NCI-H2081 (cell line): Measurements from ENCODE around the gene ENHO.

ENCODE experiments used
- DNase-seq, 2 experiments: peaks; one replicate each; lab custom pipeline; 2025; lab: John Stamatoyannopoulos, UW

The ENHO gene

DNA sequence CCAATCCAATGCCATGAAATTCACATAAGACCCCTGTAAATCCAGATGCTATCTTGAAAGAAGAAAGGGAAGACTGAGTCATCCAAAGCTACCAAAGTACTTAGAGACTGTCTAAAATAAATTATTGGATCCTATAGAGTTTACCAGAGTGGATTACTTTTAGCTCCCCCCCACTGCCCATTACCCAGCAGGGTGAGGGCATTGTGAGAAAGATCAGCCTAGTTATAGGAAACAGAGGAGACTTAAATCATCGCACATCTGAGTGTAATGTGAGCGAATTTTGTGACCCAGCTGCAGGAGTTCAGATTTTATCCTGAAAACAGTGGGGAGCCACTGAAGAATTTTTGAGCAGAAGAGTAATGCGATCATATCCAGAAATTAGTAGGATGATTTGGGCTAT lies 1.6 kb upstream of the ENHO start:
- no peak for DNase-seq

DNA sequence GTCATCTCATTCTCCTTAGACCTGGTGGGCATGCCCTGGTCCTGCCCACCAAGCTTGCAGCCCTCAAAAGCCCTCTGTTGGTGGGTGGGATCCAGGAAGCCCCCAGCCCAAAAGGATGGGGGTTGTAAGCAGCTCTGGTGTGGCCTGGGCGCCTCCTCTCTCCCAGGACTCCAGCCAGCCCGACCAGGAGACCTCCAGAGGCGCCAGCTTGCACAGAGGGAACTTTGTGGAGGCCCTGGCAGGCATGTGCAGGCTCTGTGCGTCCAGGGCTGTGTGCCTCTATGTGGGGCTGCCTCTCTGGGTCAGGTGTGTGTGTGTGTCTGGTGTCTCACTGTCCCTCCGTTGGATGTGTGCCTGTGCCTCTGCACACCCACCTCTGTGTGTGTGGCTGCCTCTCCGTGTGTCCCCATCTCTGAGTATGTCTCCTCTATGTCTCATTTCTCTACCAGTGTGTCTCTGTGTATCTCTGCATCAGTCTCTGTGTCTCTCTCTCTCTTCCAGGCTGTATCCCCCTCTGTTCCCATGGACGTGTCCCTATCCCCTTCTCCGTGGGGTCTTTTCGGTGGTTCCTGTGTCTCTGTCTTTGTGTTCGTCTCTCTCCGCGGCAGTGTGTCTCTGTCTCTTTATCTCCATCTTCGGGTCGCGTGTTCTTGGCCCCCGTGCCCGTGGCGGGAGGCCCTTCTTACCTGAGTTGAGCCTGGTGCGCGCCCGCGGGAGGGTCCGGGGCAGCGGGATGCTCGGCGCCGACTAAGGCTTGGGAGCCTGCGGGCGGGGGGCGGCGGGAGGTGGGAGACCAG lies 501 bp downstream of the ENHO start:
- no peak for DNase-seq

DNA sequence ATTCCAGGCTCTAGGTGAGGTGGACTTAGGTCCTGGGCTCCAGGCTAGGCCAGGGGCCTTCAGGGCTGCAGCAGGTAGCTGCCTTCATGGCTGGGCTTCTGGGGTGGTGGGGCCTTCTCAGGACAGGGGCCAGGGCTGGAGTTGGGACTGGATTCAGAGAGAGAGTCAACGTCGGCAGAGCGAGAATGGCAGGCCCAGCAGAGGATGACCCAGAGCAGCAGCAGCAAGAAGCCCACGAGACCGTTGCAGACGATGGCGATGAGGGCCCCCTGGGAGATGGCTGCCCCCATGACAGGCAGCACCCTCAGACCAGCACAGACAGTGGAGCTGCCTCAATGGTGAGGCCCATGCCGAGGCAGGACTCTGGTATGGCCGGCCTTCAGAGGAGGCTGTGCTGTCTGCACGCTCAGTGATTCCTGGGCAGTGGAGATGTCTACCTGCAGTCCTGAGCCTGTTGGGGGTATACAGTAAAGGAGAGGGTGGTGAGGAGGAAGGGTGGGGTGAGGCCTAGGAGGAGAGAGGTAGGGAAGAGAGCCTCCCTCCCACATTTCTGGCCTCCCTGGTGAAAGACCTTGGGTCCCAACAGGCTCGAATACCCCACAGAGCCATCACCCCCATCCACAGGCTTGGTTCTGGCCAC lies 1.3 kb downstream of the ENHO start:
- no peak for DNase-seq

DNA sequence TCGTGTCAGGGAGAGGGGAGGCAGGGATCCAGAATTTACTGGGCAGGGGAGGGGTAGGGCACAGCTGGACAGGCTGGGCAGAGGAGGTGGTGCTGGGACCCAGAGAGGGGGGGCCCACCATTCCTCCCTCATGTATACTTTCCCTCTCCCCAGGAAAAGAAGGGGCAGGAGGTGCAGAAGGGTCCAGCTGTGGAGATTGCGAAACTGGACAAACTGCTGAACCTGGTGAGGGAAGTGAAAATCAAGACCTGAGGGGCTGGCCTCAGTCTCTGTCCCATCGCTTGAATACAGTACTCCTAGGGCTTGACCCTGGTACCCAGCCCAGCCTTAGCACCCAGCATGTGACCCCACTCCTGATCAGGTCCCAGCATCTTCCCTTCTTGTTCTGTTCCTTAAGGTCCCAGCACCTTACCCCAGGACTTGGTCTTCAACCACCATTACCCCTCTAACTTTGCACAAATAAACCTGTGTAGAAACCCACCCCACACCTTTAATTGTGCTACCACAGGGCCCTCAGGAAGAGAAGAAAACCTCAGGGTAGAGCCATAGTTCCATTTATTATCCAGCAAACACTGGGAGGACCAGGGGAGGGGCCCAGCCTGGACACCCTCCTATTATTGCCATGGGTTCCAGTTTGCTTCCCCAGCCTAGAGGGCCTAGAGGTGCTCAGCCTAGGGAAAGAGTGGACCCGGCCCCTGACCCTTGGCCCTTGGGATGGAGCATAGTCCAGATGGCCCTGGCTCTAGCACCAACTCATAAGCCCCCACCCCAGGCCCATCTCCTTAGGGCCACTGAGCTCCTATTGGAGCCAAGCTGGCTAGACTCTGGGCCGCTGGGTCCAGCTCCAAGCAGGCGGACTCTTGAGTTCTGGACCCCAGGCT lies 2.0 kb downstream of the ENHO start:
- DNase-seq = no peak

DNA sequence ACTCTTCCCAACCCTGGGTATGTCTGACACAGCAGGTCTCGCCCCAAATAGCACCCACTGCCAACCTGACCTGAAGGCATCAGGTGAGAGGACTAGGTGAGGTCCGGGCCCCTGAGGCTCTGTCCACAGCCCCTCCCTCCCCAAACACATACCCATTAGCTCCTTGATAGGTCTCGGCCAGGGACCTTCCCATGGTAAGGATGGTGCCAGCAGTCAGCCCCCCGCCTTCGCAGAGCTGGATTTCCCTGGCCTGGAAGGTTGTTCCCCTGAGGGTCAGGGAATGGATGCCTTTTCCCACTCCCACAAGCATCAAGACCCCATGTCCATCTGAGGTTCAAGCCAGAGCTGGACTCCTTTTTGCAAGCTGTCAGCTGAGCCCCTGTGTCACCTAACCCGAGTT lies 2.7 kb downstream of the ENHO start:
- DNase-seq = no peak

DNA sequence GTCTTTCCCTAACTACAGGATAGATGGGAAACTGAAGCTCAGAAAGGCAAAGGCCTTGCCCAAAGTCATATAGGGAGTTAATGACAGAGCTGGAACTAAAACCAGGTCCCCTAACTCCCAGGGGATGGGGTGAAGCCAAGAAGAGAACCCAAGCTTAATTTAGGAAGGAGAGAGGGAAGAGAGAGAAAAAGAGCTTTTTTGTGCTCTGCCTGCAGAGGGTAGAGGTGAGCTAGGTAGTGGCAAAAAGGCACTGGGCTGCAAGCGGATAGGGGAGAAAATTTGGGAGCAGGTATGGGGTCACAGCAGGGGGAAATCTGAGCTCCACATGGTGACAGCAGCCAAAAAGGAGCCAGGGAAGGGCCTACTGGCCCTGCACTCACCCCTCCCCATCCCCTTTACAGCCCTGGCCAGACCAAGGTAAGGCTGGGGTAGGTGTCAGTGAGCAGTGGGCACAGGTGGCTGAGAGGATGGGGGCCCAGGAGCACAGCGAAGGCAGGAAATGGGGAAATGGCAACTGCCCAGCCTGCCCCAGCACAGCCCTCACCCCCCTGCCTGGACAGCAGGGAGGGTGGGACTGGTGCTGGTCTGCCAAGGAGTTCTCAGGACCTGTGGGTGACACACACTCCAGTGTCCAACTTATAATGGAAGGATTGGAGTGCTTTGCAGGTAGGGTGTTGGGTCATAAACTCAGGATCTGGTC lies 3.3 kb downstream of the ENHO start:
- DNase-seq = no peak

DNA sequence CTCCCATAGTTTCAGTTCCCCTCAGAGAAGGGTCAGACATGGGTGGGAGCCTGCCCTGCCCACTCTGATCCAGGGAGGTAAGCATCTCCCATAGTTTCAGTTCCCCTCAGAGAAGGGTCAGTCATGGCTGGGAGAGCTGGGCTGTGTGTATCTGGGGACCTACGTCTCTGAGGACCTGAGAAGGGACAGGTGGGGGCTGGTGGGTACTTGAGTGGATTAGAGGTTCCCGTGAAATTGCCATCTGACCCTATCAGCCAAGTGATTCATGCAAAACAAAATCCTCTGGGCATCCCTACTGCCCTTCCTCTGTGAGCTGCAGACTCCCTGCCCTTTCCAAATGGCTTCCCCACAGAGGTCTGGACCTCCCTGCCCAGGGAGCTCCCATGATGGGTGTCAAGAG lies 3.9 kb downstream of the ENHO start:
- no peak for DNase-seq

DNA sequence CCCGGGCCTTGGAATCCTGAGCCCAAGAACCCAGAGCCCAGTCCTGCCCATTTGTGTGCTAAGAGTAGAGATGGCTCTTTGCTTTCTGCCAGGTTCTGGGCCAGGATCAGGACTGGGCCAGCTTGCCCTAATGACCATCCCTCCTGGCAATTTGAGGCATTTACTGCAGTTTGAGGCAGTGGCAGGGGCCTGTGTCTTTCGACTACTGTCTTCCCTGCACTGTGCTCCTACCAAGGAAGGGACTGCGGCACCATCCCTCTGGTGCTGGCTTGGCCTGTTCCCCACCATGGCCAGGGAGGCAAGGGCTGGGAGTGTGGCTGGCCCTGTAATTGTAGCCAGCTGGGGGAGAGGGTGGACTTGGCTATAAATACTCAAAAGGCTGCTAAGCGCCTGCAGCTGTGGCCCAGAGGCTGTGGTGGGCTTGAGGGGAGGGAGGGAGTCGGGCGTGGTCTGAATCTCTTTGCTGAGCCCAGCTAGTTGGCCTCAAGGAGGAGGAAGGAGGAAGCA lies 4.6 kb downstream of the ENHO start:
- DNase-seq = no peak

DNA sequence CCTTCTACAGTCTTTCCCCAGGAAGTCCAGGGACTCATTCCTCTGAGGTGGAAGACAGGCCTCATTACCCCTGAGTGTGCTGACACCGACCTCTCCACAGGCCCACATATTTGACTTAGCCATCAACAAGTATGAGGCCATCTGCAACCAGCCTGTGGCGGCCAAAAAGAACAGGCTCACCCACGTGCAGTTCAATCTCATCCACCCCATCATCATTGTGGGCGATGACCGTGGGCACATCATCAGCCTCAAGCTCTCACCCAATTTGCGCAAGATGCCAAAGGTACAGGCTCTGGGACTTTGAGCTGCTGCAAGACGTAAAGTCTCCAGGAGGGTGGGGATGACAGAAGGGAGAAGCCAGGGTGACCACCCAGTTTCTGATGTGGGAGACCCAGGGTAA lies 5.6 kb downstream of the ENHO start:
- no peak for DNase-seq

DNA sequence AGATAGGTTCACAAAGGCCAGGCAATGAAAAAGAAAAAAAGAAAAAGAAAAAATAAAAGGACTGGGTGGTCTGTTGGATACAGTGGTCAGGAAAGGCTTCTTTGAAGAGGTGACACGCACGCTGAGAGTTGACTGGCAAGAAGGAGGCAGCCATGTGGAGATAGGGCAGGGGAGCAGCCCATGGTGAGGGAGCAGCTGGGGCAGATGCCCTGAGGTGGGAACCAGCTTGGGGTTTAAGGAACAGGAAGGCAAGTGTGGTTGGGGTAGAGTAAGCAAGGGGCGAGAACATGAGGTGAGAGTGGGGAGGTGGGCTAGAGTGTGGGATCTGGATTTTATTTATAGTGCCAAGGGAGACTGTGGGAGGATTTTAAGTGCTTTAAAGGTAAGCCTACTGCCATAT lies 6.8 kb downstream of the ENHO start:
- no peak for DNase-seq

DNA sequence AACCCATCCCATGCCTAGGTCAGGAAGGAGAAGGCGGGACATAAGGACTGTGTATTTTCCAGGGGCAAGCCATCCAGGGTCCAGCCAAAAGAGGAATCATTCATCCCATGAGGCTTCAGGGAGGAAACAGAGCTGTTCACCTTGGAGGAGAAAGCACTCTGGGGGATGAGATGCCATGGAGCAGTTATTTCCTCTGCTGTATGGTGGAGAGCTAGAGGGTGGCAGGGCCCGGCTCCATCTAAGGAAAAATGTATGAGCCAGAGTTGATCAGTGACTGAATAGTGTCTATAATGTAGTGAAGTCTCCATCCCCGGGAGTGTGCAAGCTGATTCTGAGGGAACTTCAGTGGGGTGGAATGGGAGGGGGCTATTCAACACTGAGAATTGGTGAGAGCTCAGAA lies 8.0 kb downstream of the ENHO start:
- no peak for DNase-seq

DNA sequence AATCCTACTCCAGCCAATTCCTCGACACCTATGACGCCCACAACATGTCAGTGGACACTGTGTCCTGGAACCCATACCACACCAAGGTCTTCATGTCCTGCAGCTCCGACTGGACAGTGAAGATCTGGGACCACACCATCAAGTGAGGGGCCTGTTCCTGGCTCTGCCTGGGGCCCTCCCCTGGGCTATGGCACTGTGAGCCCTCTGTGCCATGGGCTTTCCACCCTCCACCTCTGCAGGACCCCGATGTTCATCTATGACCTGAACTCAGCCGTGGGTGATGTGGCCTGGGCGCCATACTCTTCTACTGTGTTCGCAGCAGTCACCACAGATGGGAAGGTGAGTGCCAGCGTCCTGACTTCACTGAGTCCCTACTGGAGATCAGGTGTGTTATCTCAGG lies 8.4 kb downstream of the ENHO start:
- no peak for DNase-seq

DNA sequence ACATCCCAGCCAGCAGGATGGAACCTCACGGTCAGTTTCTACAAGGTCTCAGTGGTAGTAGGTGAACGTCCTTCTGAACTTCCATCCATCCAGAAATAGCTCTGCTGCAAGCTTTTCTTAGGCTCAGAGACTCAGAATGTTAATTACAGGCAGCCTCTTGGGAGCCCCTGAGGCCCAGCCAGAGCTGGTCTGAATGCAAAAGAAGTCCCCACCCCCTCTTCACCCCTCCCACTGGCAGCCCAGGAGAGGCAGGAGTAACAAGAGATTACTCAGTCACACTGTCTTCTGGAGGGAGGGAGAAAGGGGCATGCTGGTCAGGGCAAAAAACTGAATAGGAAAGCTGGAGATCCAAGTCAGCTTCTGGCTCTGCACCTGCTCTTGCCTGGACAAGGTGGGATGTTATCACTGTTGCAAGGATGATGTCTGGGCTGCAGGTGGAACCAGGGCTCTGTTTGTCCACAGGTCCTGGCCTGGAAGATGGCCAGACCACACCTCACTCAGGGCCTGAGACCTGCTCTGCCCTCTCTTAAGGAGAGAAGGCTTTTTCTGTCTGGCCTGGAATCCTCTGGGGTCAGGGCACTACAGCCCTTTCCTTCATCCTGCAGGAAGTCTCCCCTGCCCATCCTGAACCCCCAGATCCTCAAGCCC lies 9.1 kb downstream of the ENHO start:
- no peak for DNase-seq

DNA sequence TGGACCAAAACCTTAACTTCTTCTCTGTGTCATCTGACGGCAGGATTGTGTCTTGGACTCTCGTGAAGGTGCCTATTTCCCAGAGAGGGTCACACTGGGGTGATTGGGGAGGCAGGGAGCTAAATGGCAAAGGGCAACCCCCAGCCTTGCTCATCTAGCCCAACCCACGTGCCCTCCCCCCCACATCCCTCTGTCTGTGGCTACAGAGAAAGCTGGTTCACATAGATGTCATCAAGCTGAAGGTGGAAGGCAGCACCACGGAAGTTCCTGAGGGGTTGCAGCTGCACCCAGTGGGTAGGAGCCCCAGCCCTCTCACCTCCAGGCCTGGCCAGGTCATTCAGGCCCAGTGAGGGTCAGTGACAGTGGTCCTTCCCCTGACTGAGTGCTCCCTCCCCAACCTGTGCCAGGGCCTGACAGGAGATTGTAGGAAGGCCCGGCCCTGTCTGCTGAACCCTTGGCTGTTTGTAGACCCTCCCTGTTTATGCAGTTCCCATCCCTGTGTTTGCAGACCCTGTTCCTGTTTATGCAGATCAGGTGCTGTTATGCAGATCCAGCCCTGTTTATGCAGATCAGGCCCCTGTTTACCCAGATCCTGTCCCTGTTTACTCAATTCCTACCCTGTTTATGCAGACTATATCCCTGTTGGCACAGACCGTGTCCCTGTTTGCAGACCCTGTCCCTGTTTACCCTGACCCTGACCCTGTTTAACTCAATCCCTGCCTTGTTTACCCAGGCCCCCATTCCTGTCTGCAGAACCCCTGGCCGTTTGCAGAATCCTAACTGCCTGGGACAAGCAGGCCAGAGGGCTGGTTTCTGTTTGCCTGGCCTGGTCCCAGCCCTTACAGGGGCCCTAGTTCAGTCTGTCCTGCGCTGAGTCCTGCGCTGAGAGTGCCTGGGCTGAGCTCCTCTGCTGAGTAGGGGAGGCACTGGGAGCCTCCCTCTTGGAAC lies 10.4 kb downstream of the ENHO start:
- no peak for DNase-seq

DNA sequence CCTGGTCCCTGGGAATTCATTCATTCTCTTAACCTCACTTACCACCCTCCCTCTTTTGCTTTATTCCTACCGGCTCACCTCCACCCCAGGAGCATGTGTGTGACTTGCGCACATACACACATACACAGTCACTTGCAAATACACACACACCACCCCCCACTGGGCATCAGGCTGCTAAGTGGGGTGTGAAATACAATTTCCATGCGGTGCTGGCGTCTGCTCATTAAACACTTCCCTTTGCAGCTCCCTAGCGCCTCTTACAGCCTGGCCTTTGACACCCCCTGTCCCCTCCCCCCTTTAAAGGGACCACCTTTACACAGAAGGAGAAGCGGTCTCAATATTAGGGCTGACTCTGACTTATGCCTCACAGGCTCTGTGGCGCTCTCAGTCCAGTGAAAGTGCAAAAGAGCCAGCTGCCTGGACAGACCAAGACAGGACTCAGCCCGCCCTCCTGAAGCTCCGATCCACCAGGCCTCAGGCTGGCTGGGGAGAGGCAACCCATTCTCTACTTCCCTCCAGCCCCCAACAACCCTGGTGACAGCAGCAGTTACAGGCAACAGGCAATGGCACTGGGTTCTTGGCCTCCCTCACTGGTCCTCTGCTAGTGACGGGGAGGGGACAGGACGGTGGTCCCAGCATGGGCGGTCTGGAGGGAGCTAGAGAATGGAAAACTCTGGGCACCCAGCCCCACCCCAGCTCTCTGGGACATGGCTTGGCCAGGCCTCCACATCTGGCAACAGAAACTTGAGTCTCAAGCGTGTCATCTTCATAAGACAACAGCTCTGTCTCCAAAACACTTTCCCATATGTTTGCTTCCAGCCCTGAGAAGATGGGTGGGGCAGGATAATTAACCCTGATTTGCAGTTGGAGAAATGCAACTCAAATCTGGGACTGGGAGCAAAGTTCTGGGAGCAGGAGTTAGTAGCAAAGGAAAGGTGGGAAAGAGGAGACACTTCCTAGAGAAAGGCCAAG lies 12.0 kb downstream of the ENHO start:
- peak; percentile 30 to 56 for DNase-seq

DNA sequence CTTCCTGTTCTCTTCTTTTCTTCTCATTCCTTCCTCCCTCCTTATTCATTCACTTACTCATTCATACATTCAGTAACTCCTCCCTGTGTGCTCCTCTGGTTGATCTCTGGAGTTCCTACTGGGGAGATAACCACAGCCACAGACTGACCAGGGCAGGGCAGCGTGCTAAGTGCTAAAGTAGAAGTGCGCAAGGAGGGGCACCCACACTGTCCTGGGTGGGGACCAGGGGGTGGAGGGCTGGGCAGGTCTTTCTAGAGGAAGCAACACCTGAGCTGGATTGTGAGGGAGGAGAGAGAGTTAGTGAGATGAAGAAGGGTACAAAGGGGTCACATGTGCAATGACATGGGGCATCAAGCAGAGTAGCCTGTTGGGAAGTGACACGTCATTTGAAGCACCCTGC lies 13.8 kb downstream of the ENHO start:
- DNase-seq = no peak

DNA sequence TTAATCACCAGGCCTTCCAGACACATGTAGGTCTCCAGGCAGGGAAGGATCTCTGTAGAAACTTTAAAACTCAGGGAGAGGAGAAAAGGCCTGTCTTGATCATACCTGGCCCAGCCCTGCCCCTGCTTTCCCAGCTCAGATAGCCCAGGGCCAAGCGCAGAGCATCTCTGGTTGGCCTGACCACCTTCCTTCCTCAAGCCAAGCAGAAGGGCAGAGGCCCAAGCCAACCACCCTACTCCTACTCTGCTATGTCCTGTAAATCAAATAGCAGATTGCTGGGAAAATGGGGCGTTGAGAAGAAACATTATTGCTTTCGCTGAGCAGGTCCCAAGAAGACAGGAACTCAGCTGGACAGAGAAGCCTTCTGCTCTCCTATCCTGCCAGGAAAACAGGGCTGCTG lies 14.3 kb downstream of the ENHO start:
- DNase-seq = no peak

DNA sequence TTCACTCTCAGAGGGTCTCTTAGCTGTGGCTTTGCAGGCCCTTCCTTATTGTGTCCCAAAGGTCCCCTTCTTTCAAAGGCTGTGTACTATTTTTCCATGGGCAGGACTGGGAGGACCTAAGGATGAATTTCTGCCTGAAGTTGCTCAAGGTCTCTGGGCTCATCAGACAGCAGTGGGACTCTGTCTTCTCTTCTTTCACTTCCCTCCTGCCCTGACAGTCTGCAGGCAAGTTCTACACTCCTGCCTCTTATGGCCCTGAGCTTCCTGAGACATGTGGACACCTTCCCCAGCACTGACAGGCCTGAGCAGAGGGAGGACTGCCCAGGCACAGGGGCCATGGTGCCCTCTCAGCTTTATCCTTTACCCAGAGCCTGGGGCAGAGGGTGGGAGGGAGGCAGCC lies 14.8 kb downstream of the ENHO start:
- DNase-seq = no peak

DNA sequence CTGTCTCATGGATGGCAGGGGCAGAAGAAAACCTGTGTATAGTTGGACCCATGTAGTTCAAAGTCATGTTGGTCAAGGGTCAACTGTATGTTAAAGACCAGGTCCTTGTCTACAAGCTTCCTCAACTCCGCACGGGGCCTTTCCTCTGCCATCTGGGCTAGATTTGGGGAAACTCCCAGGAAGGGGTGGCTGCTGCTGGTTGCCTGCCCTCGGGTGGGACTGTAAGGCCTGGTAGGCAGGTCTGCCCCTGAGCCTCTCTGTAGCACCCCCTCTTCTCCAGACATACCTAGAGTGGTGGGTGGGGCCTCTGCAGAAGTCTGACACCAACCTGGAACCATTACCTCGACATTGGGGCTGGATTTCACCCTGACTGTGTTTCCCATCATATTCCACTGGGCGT lies 15.2 kb downstream of the ENHO start:
- DNase-seq = no peak
